HG02938 (cell line): Measurements from ENCODE around the gene SIL1.
"Not testable (repeated sequence)": the region's sequence is repeated elsewhere in the genome, so short reads cannot be mapped to it uniquely, and the experiment has no call there.

ENCODE experiments used
- ATAC-seq: cut with Tn5 transposase; IDR thresholded peaks from one replicate; pipeline ENCODE4 v1.9.1; 2021; ENCODE audit warnings: mild to moderate bottlenecking, moderate library complexity; ENCODE audit not compliant: unreplicated experiment

The SIL1 gene

GRCh38 chr5:139197710-139198669 is at the start of gene SIL1:
SIL1 (minus strand) TSS chr5:139198368; CDS start chr5:139127843, 70,525 bp downstream.
- peak; percentile 91 for ATAC-seq

GRCh38 chr5:139246394-139246793 is 48.2 kb upstream of the SIL1 start:
- ATAC-seq: no peak

- ATAC-seq: no peak
These were observed 47.6 kb upstream of the SIL1 start for GRCh38 chr5:139245637-139246339.

- no peak for ATAC-seq
These were observed 45.3 kb upstream of the SIL1 start for GRCh38 chr5:139243425-139243970.

DNA sequence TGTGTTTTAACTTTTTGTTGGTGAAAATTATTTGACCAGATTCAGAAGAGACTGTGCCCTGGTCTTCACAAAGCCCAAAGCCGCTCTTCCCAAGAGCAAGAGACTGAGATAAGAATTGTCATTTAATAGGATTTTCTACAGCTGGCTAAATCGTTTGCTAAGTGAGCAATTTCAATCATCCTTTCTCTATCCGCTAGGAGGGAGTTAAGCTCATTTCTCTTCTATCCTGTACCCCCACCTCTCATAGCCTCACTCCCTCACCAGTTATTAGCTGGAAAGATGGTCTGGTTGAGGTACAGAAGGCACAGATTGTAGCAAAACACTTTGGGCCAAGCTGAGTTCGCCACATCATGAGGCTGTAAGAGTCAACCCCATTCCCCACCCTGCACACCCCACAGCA is 43.0 kb upstream of the SIL1 start:
- ATAC-seq: no peak

- no peak for ATAC-seq
These were observed 38.3 kb upstream of the SIL1 start for GRCh38 chr5:139236479-139236878.

GRCh38 chr5:139232147-139232724 is 34.1 kb upstream of the SIL1 start:
- no peak for ATAC-seq

- ATAC-seq: no peak
These were observed 30.1 kb upstream of the SIL1 start for GRCh38 chr5:139228201-139228803.

GRCh38 chr5:139226131-139226530 is 28.0 kb upstream of the SIL1 start:
- no peak for ATAC-seq

GRCh38 chr5:139223481-139223880 is 25.3 kb upstream of the SIL1 start:
- ATAC-seq: no peak

DNA sequence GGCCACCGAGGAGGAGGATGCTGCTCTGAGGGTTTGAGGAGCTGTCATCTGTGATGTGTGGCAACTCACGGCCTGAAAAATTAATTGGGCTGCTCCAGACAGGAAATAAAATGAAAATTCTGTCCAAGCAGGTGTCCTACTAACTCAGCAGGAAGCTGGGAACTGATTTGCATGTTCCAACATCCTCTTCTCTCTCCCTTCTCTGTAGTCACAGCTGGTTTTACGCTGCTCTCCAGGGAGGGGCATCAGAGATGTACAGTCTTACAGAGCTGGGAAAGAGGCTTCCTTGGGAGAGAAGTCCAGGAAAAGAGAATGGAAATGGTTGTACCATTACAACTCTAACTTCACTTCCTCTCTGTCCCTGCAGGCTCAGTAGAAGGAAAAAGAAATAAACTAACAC is 24.2 kb upstream of the SIL1 start:
- no peak for ATAC-seq

DNA sequence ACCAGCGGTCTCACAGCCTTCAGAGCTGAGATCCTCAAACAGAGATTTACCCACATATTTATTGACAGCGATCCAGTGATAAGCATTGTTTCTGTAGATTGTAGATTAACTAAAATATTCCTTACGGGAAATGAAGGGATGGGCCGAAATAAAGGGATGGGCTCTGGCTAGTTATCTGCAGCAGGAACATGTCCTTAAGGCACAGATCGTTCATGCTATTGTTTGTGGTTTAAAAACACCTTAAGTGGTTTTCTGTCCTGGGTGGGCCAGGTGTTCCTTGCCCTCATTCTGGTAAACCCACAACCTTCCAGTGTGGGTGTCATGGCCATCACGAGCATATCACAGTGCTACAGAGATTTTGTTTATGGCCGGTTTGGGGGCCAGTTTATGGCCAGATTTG is 19.9 kb upstream of the SIL1 start:
- ATAC-seq: not testable (repeated sequence)

DNA sequence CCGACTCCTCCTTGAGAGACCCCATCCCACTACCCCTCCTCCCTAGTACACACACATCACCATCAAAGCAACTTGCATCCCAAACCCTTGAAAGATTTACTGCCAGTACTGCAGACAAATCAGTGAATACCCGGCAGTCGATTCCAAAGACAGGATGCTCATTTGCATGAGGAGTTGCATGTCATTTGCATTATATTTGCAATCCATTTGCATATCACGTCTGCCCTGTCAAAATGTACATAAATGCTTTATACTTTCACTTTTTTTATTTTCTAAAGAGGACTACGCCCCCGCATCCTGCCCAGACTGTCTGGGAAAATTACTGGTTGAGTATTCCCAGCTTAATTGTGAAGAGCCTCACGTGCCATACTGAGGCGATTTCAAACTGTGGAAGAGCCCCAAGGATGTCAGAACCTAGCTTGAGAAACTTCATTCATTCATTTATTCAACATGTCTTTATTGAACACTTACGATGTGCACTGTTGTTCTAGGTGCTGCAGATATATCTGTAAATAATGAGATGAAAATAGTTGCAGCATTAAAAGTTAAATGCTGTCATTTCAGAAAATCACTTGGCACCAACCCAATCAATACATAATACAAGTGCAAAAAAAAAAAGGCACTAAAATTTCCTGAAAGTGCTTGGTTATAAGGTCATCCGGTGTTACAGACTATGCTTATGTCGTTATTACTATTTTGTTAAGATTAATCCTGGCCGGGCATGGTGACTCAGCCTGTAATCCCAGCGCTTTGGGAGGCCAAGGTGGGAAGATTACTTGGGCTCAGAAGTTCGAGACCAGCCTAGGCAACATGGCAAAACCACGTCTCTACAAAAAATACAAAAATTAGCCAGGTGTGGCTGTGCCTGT is 17.2 kb upstream of the SIL1 start:
- no peak for ATAC-seq

DNA sequence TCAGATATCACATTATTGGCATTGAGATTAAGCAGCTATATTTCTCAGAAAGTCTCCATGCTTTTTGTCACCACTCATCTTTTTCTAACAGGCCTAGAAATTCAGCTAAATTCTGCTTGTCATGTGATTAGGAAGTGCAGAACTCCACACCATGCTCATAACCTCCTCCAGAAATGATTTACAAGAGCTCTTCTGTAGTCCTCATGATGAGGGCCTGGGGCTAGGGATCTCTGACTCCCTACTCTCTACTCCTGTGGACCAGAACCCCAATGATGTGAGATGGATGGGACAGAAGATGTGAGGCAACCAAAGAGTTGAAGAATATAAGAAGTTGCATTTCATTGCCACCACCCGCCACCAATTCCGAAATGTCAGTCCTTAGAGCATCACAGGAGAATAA is 16.5 kb upstream of the SIL1 start:
- no peak for ATAC-seq

DNA sequence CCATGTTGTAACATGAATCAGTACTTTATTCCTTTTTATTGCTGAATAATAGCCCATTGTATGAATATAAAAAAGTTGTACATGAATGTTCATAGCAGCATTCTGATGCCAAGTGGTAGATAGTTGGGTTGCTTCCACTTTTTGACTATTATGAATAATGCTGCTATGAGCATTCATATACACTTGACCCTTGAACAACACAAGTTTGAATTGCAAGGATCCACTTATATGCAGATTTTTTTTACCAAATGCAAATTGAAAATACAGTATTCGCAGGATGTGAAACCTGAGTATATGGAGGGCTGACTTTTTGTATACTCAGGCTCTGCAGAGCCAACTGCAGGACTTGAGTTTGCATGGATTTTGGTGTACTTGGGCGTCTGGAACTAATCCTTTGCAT is 14.7 kb upstream of the SIL1 start:
- no peak for ATAC-seq

DNA sequence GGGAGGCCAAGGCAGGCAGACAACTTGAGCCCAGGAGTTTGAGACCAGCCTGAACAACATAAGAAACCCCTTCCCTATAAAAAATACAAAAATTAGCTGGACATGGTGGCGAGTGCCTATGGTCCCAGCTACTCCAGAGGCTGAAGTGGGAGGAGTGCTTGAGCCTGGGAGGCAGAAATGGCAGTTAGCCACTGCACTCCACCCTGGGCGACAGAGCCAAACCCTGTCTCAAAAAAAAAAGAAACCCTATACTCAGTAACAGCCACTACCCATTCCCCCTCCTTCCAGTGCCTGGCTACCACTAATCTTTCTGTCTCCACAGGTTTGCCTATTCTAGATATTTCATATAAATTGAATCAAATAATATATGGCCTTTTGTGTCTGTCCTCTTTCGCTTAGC is 14.3 kb upstream of the SIL1 start:
- ATAC-seq: no peak

- ATAC-seq: no peak
These were observed 12.4 kb upstream of the SIL1 start for GRCh38 chr5:139210585-139210984.

DNA sequence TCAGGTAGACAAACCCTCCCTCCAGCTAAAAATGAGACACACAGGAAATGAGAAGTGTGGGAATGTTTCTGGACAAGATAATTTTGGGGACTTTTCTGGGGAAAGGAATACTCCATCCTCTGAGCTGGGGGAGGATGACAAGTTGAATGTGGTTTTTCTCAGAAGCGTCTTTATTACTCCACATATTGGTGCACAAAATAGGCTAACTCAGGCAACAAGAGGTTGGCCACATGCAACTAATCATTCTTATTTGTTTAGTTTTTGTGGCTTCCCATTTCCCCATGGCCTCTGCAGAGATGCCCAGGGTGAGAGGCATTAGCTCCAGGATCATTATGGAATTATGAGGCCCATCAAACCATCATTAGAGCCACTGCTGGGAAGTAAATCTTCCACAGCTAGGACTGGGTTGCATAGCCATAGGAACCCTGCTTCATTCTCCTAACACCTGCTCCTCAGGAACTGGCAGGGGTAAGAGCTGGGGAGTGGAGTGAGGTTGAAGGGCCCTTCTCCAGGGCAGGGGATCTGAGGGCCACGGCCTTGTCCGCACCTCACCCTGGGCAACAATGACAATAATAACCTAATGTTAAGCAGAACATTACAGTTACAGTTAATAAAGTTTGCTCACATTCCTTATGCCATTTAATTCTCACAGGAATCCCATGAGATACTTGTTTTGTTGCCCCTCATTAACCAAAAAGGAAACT is 9.3 kb upstream of the SIL1 start:
- ATAC-seq: no peak

DNA sequence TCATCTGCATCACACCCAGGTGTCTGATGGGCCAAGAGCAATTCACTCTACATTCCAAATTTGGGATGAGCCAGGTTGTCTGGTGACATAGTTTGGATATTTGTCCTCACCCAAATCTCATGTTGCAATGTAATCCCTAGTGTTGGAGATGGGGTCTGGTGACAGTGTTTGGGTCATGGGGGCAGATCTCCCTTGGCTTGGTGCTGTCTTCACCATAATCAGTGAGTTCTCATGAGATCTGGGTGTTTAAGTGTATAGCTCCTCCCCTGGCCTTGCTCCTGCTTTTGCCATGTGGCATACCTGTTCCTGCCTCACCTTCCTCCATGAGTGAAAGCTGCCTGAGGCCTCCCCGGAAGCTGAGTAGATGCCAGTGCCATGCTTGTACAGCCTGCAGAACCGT is 7.4 kb upstream of the SIL1 start:
- no peak for ATAC-seq
